ENCODE measurements around the gene TMEM208.

DNA sequence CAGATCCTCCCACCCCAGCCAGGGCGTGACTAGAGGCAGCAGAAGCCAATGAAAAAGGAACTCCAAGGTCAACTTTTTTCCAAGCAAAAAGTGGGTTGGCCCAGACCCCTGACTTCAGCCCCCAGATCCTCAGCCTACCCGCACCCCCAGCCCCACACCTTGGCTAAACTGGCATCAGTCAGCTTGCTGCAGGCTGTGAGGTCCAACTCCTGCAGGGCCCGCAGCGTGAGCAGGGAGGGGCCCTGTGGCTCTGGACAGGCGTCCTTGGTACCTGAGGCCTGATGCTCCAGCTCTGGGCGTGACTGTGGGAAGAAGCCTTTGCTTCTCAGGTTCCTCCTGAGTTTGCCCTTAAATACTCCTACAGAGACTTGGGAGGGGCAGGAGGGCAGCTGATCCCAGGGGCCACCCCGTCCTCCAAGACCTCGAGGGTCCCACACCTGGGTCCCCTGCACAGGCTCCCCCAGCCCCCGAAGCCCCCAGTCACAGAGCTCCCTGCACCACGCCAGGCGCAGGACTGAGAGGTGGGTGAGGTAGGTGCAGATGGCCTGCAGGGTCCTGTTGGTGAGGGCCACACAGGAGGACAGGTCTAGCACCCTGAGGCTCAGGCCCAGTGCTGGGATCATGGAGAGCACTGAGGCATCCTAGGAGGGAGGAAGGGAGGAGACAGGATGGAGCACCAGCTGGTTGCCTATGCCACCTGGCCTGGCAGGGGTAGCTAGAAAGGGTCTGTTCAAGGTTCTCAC lies 18.6 kb upstream of the TMEM208 start:
- no peak for TF ChIP-seq POLR2A (IDR thresholded peaks at IDR 0.05; ENCODE audit: low read length)
- no peak for TF ChIP-seq GATA1 (IDR thresholded peaks at IDR 0.05; ENCODE audit: low read depth, low read length)
